ENCODE results near the gene FBP1.

DNA sequence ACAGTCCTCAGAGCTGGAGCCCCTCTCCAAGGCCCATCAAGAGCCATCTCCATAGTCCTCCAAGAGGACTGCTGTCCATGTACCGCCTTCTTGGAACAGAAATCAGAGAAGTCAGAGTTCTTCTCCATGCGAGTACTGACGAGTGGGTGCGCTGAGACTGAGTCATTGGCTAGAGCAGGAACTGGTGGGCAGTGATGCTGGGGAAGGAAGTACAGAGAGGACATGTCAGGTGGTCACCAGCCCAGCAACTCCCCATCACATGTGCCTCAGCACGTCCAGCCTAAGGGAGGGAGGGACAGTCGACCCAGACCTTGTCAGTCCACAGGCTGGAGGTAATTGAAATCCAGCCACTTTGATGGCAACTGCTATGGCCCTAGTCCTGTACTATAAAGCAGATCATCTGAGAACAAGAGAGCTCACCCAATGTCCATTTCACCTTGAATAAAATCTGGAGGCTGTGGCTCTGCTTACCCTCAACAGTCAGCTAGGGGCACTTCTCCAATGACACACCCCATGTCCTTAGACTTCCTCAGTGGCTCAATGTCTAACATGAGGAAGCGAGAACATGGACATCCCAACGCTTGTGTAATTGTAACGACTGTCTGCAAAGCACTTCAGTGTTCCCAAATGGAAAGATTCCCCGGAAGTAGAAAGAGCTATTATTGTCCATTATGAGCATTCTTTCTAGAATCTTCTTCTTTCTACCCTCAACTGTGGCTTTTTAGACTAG lies 15.0 kb upstream of the FBP1 start:
- TF ChIP-seq SP1 (IDR thresholded peaks at IDR 0.05; ENCODE audit: low read depth, low read length) (no peak), YBX1 (IDR thresholded peaks at IDR 0.05) (no peak), CHD2 (IDR thresholded peaks at IDR 0.05; ENCODE audit: borderline replicate concordance, low read depth, low read length) (no peak), SMC3 (IDR thresholded peaks at IDR 0.05; ENCODE audit: borderline replicate concordance, low read length) (no peak), STAT1 (conservative IDR thresholded peaks at IDR 0.05) (no peak), POLR2A (IDR thresholded peaks at IDR 0.05; ENCODE audit: low read depth, low read length) (no peak), BRCA1 (IDR thresholded peaks at IDR 0.05; ENCODE audit: low read depth, low read length) (no peak)

Measured in GM12878 (cell line).